Tibial artery (tissue), 4 donors: Measurements from ENCODE around the gene AHSG.
"Not testable (repeated sequence)": the region's sequence is repeated elsewhere in the genome, so short reads cannot be mapped to it uniquely, and the experiment has no call there.

Experiments
- DNase-seq, 2 donors: peaks; one replicate each; pipeline ENCODE4 v3.0.0-alpha.2; 2019
- H3K27ac ChIP-seq, 2 donors: fragments of 200-600 bp; sonication (generic) in 1 of 2; 1 replicate in 1 of 2; 2 replicates in 1 of 2; pipeline ENCODE4 v1.5.1; 2018 to 2019; ENCODE audit warnings: mild to moderate bottlenecking in 1 of 2
- H3K27me3 ChIP-seq, 2 donors: fragments of 200-600 bp; sonication (generic) in 1 of 2; one replicate each; pipeline versions ENCODE4 v1.5.1 to v1.6.0; 2016 to 2019
- H3K36me3 ChIP-seq, 3 donors: fragments of 200-600 bp; sonication (generic) in 2 of 3; one replicate each; pipeline ENCODE4 v1.5.1; 2016 to 2019; ENCODE audit warnings: mild to moderate bottlenecking in 2 of 3
- H3K4me1 ChIP-seq, 4 donors: fragments of 200-600 bp; sonication (generic) in 2 of 4; 1 replicate in 3 of 4; 2 replicates in 1 of 4; pipeline ENCODE4 v1.5.1; 2016 to 2019
- H3K4me3 ChIP-seq, 2 donors: fragments of 200-600 bp; sonication (generic) in 1 of 2; 1 replicate in 1 of 2; 2 replicates in 1 of 2; pipeline ENCODE4 v1.5.1; 2018 to 2019; ENCODE audit warnings: mild to moderate bottlenecking in 2 of 2
- H3K9me3 ChIP-seq, 3 donors: fragments of 200-600 bp; sonication (generic) in 1 of 3; one replicate each; pipeline ENCODE4 v1.5.1; 2016 to 2019
- intact Hi-C: fragments of 100-400 bp; cut with DNase I; formaldehyde crosslinking; loops from one replicate; pipeline ENCODE4 v1.15.0; 2023; ENCODE audit warnings: low total_unique reads
- TF ChIP-seq, protein P1 (sequence below), 2 experiments: fragments of 200-600 bp in 1 of 2; fragments of 450-650 bp in 1 of 2; IDR thresholded peaks; one replicate each; pipeline ENCODE4 v1.5.1; 2017 to 2019; ENCODE audit warnings: antibody characterized with exemption in 2 of 2, mild to moderate bottlenecking in 1 of 2, moderate library complexity in 1 of 2

The AHSG gene

DNA sequence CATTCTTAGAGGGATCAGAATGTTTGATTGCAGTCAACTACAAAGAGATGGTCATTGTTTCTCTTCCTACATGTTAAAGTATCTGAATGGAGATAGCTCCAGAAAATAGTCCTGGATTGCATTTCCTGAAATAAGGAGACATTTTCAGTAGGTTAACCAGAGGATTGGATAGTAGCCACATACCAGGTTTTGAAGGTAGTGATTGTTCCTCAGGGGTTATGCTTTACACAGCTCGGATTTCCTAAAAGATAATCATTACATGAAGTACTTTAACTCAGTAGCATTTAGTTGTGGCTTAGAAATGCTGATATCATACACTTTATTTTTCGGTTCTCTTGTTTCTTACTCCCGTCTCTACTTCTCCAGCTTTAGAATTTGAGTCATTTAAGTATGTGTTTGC is 32.1 kb upstream of the AHSG start:
- H3K27ac ChIP-seq, result no peak overlapping the region
- H3K9me3 ChIP-seq, result no peaks in the 10 kb centered on the region
- no peaks in the 10 kb centered on the region for H3K4me1 ChIP-seq
- DNase-seq, result no peak
- TF ChIP-seq, protein P1, sequence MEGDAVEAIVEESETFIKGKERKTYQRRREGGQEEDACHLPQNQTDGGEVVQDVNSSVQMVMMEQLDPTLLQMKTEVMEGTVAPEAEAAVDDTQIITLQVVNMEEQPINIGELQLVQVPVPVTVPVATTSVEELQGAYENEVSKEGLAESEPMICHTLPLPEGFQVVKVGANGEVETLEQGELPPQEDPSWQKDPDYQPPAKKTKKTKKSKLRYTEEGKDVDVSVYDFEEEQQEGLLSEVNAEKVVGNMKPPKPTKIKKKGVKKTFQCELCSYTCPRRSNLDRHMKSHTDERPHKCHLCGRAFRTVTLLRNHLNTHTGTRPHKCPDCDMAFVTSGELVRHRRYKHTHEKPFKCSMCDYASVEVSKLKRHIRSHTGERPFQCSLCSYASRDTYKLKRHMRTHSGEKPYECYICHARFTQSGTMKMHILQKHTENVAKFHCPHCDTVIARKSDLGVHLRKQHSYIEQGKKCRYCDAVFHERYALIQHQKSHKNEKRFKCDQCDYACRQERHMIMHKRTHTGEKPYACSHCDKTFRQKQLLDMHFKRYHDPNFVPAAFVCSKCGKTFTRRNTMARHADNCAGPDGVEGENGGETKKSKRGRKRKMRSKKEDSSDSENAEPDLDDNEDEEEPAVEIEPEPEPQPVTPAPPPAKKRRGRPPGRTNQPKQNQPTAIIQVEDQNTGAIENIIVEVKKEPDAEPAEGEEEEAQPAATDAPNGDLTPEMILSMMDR (IDR thresholded peaks at IDR 0.05), result no peak
- no peak overlapping the region for H3K4me3 ChIP-seq
- peaks cover 81 to 94% (median 93%) of the 10 kb centered on the region in 3 donors for H3K36me3 ChIP-seq
- no peaks in the 10 kb centered on the region for H3K27me3 ChIP-seq
- intact Hi-C loops, result no loop called here

DNA sequence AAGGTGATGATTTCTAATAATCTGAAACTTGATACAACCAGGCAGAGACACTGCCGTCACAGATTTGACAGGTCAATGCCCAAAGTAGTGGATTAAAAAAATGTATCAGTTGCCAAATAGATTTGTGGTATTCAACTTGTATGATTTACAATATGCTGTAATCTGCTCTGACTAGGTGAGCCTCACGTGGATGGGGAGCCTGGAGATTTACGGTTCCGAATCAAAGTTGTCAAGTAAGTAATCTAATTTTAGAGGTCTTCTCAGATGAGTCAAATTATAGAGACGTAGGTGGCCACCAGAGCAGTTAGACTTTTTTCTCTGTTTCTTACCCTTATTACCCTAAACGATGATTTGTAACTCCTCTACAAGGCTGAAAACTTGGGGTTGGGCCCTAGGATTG is 30.3 kb upstream of the AHSG start:
- Histone ChIP-seq H3K4me3 (no peak overlapping the region), H3K27me3 (no peaks in the 10 kb centered on the region), H3K9me3 (no peaks in the 10 kb centered on the region), H3K4me1 (no peaks in the 10 kb centered on the region), H3K36me3 (peaks cover 69 to 83% (median 78%) of the 10 kb centered on the region in 3 donors), H3K27ac (no peak overlapping the region)
- no peak for DNase-seq
- TF ChIP-seq, protein P1 (IDR thresholded peaks at IDR 0.05), result no peak
- intact Hi-C loops, result no loop called here

DNA sequence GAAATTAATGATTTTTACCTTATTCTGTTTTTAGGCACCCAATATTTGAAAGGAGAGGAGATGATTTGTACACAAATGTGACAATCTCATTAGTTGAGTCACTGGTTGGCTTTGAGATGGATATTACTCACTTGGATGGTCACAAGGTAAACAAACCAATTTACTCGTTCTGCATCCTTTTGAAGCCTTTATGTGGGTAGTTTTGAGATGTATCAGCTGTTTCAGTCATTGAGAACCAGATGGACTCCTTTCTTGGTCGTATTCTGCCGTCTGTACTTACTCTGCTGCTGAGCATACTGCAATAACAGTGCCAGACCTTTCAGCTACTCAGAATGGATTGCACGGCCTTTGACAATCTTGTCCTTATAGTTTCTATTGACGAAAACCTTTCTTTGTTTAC is 29.0 kb upstream of the AHSG start:
- intact Hi-C loops, result no loop called here
- H3K36me3 ChIP-seq, result peaks cover 56 to 70% (median 70%) of the 10 kb centered on the region in 3 donors

DNA sequence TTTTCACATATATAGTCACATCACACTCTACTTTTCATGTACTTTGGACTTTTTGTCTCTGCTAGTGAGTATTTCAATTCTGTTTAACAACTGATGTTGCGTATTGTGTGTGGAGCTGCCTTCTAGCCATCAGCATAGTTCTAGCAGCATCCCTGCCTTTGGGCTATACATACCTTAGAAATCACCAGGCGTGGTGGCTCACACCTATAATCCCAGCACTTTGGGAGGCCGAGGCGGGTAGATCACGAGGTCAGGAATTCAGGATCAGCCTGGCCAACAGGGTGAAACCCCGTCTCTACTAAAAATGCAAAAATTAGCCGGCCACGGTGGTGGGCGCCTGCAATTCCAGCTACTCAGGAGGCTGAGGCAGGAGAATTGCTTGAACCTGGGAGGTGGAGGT is 26.6 kb upstream of the AHSG start:
- H3K4me1 ChIP-seq, H3K4me3 ChIP-seq, H3K27me3 ChIP-seq, H3K27ac ChIP-seq, DNase-seq, intact Hi-C loops, H3K9me3 ChIP-seq: not testable (repeated sequence)
- peaks cover 35 to 49% (median 46%) of the 10 kb centered on the region in 3 donors for H3K36me3 ChIP-seq

More for the DNA sequence above, 29.0 kb upstream of the AHSG start:
- Histone ChIP-seq H3K4me1 (no peaks in the 10 kb centered on the region), H3K9me3 (no peaks in the 10 kb centered on the region), H3K27me3 (no peaks in the 10 kb centered on the region), H3K27ac (no peak overlapping the region), H3K4me3 (no peak overlapping the region)
- TF ChIP-seq, protein P1 (IDR thresholded peaks at IDR 0.05), result no peak
- DNase-seq, result no peak

- no peak for DNase-seq
- Histone ChIP-seq H3K27ac (no peak overlapping the region), H3K27me3 (no peaks in the 10 kb centered on the region), H3K9me3 (no peaks in the 10 kb centered on the region), H3K4me1 (no peaks in the 10 kb centered on the region), H3K36me3 (peaks cover 26 to 41% (median 37%) of the 10 kb centered on the region in 3 donors), H3K4me3 (no peak overlapping the region)
- TF ChIP-seq, protein P1 (IDR thresholded peaks at IDR 0.05), result no peak
- intact Hi-C loops, result no loop called here
Measured at GRCh38 chr3:186587183-186587582, 25.7 kb upstream of the AHSG start.

DNA sequence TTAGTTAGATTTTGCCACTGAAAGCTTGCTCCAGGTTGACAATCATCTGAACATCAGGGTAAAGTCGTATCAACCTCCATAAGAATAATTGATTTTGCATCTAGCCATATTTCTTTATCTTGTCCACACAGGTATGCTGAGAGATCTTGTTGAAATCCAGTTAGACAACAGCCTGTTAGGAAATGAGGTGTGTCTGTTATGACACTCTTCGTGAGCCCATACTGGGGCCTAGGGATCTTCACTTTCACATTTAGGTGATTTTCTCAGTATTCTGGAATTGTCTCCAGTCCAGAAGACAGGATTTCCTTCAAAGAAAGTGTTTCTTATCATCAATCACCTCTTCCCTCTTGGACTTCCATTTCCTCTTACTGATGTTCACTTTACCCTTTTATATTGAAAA is 24.2 kb upstream of the AHSG start:
- DNase-seq, result no peak
- H3K27ac ChIP-seq, result no peak overlapping the region
- TF ChIP-seq, protein P1 (IDR thresholded peaks at IDR 0.05), result no peak
- no peak overlapping the region for H3K4me3 ChIP-seq
- no peaks in the 10 kb centered on the region for H3K9me3 ChIP-seq
- H3K36me3 ChIP-seq, result peaks cover 12 to 27% (median 23%) of the 10 kb centered on the region in 3 donors
- no peaks in the 10 kb centered on the region for H3K27me3 ChIP-seq
- no peaks in the 10 kb centered on the region for H3K4me1 ChIP-seq
- intact Hi-C loops, result no loop called here
